GM12874 (cell line): Measurements from ENCODE around the gene MMP24.

ENCODE experiments used
- CTCF ChIP-seq: IDR thresholded peaks from 2 replicates; pipeline ENCODE4 v1.5.1; 2011; ENCODE audit warnings: low read depth, mild to moderate bottlenecking, control low read depth, low read length, moderate library complexity; ENCODE audit not compliant: insufficient read depth

MMP24 gene

GRCh38 chr20:35314816-35315631, 88.5 kb downstream of the MMP24 start:
- TF ChIP-seq CTCF, result no peak

- no peak for TF ChIP-seq CTCF
Observed at GRCh38 chr20:35316086-35316485, 89.6 kb downstream of the MMP24 start.

- TF ChIP-seq CTCF, result no peak
Observed at GRCh38 chr20:35317416-35318210, 91.1 kb downstream of the MMP24 start.

- no peak for TF ChIP-seq CTCF
Observed at GRCh38 chr20:35318502-35319157, 92.1 kb downstream of the MMP24 start.

- TF ChIP-seq CTCF, result no peak
Observed at GRCh38 chr20:35319192-35319870, 92.8 kb downstream of the MMP24 start.

- no peak for TF ChIP-seq CTCF
Observed at GRCh38 chr20:35319871-35320197, 93.3 kb downstream of the MMP24 start.
